Measurements from ENCODE around the gene PIKFYVE. TPM values are rescaled to one million over a fixed set of nuclear protein-coding genes. Genes with fewer than 3 reads are reported as not detected.

PIKFYVE gene
- total and polyA plus RNA-seq, 10 of the 15 experiments (the other 5 are each of a cell fraction or from before 2014, with no cell fraction given) = 5.2 to 41.7 (median 19.6) TPM

DNA sequence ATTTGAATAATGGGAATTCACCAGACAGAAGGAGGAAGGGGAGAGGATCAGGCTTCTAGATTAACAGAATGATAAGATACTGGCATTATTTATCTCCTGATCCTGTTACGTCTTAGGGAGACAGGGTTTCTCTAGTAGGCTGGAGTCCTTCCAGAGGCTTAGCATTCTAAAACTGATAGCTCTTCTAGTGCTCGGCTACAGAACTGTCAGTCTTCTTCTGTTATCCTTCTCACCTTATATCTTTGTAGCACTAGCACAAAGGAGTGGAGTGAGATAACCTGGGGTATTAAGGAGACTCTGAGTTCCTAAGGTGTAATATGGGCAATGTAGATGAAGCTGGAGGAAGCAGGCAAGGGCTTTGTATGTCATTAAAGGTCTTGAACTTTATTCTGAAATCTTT lies 52.1 kb downstream of the PIKFYVE start (continued):
- TF ChIP-seq, protein P1, sequence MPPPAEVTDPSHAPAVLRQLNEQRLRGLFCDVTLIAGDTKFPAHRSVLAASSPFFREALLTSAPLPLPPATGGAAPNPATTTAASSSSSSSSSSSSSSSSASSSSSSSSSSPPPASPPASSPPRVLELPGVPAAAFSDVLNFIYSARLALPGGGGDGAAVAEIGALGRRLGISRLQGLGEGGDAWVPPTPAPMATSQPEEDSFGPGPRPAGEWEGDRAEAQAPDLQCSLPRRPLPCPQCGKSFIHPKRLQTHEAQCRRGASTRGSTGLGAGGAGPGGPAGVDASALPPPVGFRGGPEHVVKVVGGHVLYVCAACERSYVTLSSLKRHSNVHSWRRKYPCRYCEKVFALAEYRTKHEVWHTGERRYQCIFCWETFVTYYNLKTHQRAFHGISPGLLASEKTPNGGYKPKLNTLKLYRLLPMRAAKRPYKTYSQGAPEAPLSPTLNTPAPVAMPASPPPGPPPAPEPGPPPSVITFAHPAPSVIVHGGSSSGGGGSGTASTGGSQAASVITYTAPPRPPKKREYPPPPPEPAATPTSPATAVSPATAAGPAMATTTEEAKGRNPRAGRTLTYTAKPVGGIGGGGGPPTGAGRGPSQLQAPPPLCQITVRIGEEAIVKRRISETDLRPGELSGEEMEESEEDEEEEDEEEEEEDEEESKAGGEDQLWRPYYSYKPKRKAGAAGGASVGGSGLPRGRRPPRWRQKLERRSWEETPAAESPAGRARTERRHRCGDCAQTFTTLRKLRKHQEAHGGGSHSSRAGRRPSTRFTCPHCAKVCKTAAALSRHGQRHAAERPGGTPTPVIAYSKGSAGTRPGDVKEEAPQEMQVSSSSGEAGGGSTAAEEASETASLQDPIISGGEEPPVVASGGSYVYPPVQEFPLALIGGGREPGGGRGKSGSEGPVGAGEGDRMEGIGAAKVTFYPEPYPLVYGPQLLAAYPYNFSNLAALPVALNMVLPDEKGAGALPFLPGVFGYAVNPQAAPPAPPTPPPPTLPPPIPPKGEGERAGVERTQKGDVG (CRISPR knock-in tag; IDR thresholded peaks at IDR 0.05) = no peak
- TF ChIP-seq TCF12 (IDR thresholded peaks at IDR 0.05; ENCODE audit: low read depth, low read length) (no peak), EGR1 (IDR thresholded peaks at IDR 0.05; ENCODE audit: borderline replicate concordance in 1 of 2, low read depth in 2 of 2, low read length in 2 of 2) (no peak), ZNF207 (IDR thresholded peaks at IDR 0.05; ENCODE audit: borderline replicate concordance) (no peak), POU2F2 (IDR thresholded peaks at IDR 0.05; ENCODE audit: borderline replicate concordance, low read depth, low read length) (no peak)
- TF ChIP-seq, protein P2, sequence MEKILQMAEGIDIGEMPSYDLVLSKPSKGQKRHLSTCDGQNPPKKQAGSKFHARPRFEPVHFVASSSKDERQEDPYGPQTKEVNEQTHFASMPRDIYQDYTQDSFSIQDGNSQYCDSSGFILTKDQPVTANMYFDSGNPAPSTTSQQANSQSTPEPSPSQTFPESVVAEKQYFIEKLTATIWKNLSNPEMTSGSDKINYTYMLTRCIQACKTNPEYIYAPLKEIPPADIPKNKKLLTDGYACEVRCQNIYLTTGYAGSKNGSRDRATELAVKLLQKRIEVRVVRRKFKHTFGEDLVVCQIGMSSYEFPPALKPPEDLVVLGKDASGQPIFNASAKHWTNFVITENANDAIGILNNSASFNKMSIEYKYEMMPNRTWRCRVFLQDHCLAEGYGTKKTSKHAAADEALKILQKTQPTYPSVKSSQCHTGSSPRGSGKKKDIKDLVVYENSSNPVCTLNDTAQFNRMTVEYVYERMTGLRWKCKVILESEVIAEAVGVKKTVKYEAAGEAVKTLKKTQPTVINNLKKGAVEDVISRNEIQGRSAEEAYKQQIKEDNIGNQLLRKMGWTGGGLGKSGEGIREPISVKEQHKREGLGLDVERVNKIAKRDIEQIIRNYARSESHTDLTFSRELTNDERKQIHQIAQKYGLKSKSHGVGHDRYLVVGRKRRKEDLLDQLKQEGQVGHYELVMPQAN (conservative IDR thresholded peaks at IDR 0.05) = no peak

DNA sequence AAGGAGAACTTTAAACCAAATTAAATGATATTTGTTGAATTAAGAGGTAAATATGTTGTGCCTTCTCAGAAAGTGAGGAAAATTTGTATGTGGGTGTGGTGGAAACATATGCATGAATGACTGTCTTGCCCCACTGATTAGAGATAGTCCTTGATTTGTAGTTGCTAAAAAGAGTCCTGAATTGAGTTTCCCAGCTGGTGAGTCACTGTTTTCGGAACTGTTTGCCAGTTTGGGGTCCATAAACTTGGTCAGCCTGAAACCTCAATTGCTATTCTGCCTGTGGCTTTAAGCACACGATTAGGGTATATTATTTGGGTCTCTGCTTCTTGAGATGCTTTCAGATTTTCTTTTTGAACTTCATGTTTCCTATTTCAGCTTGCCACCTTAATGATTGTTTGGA lies 53.3 kb downstream of the PIKFYVE start:
- H3K4me3 ChIP-seq = no peak overlapping the region
- BruUV-seq (replicated peaks) = no TSS peak
- H4K20me1 ChIP-seq (ENCODE audit: control insufficient read depth, insufficient read depth) = no peaks in the 10 kb centered on the region
- no peak overlapping the region for H2AFZ ChIP-seq (ENCODE audit: control insufficient read depth, low read depth, low read length)
- ChIA-PET SMC1A (ENCODE audit: uncharacterized antibody, unreplicated experiment) (interaction anchor here (1.1 to 4.0 kb wide), 7 partner anchors 7 to 144 kb away, joined by 4 to 32 read pairs (median 8); no protein-coding TSS in a partner anchor), CTCF (interaction anchor here (1.5 to 5.6 kb wide), 4 partner anchors 11 to 65 kb away, joined by 3 to 36 read pairs (median 9); partner anchors contain the start of genes IDH1 and PIKFYVE), POLR2A (interaction anchor here (0.6 to 3.9 kb wide), 3 partner anchors 8 to 53 kb away, joined by 3 to 23 read pairs (median 6); partner anchors contain the start of gene PIKFYVE), RAD21 (ENCODE audit: unreplicated experiment) (interaction anchor here (1.1 to 4.1 kb wide), 2 partner anchors 53 to 65 kb away, joined by 4 to 35 read pairs; partner anchors contain the start of genes IDH1 and PIKFYVE)
- H3K4me2 ChIP-seq (ENCODE audit: control insufficient read depth, insufficient read depth) = peak overlapping the region; percentile 62
- no peaks in the 10 kb centered on the region for H3K27me3 ChIP-seq (replicated peaks in 1 of 2; ENCODE audit: control insufficient read depth in 2 of 2, insufficient read depth in 2 of 2, low read length in 1 of 2)
- no peak overlapping the region for H3K9ac ChIP-seq (ENCODE audit: control insufficient read depth, insufficient read depth, low read length)
- no peaks in the 10 kb centered on the region; the same call in 2 of the 3 replicates for H3K9me3 ChIP-seq (replicated peaks; ENCODE audit: control insufficient read depth, insufficient read depth, low read length)
- H3K36me3 ChIP-seq (ENCODE audit: control insufficient read depth in 2 of 2, insufficient read depth in 2 of 2, low read length in 1 of 2) = peaks cover 0 to 8% of the 10 kb centered on the region in 2 experiments; a peak in 2 of 4 replicates
- no peaks in the 10 kb centered on the region for H3K79me2 ChIP-seq (ENCODE audit: control insufficient read depth, insufficient read depth, low read length)
- intact Hi-C loops (cut with micrococcal nuclease; ENCODE audit: unreplicated experiment) (no loop called here), in situ Hi-C loops (cut with MboI) (no loop called here)
- no peak overlapping the region for H3K27ac ChIP-seq (ENCODE audit: control insufficient read depth, insufficient read depth)
- ATAC-seq = peak; percentile 58
- peaks cover 26% of the 10 kb centered on the region for H3K4me1 ChIP-seq (ENCODE audit: control insufficient read depth, insufficient read depth, low read length)
- DNase-seq (ENCODE audit: low read depth, low spot score) = peak; percentile 55
- 3% methylated on average over 2 of the region's 2 CpGs for WGBS (ENCODE audit: insufficient coverage, insufficient replicate concordance, low lambda C conversion rate, missing lambda C conversion rate)
- no peak for FAIRE-seq
- no peak for TF ChIP-seq KLF5 (IDR thresholded peaks at IDR 0.05; ENCODE audit: partially characterized antibody)
- 0 out of 2 replicates have a peak, but pooled peaks have one; percentile 28 for TF ChIP-seq MEF2A (IDR thresholded peaks at IDR 0.05; ENCODE audit: insufficient read depth, low read depth, low read length)
- TF ChIP-seq SMAD5 (IDR thresholded peaks at IDR 0.05; ENCODE audit: low read depth) = no peak
- TF ChIP-seq, protein P3, sequence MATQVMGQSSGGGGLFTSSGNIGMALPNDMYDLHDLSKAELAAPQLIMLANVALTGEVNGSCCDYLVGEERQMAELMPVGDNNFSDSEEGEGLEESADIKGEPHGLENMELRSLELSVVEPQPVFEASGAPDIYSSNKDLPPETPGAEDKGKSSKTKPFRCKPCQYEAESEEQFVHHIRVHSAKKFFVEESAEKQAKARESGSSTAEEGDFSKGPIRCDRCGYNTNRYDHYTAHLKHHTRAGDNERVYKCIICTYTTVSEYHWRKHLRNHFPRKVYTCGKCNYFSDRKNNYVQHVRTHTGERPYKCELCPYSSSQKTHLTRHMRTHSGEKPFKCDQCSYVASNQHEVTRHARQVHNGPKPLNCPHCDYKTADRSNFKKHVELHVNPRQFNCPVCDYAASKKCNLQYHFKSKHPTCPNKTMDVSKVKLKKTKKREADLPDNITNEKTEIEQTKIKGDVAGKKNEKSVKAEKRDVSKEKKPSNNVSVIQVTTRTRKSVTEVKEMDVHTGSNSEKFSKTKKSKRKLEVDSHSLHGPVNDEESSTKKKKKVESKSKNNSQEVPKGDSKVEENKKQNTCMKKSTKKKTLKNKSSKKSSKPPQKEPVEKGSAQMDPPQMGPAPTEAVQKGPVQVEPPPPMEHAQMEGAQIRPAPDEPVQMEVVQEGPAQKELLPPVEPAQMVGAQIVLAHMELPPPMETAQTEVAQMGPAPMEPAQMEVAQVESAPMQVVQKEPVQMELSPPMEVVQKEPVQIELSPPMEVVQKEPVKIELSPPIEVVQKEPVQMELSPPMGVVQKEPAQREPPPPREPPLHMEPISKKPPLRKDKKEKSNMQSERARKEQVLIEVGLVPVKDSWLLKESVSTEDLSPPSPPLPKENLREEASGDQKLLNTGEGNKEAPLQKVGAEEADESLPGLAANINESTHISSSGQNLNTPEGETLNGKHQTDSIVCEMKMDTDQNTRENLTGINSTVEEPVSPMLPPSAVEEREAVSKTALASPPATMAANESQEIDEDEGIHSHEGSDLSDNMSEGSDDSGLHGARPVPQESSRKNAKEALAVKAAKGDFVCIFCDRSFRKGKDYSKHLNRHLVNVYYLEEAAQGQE (IDR thresholded peaks at IDR 0.05; ENCODE audit: low read depth, low read length) = no peak
- no peak for TF ChIP-seq ESRRA (IDR thresholded peaks at IDR 0.05; ENCODE audit: low read length)
- no peak for TF ChIP-seq SMC3 (IDR thresholded peaks at IDR 0.05; ENCODE audit: borderline replicate concordance, low read length)
- peak; percentile 30; the same call in 1 of the 2 replicates for TF ChIP-seq MTA2 (IDR thresholded peaks at IDR 0.05; ENCODE audit: low read depth)
- no peak for TF ChIP-seq NFYB (IDR thresholded peaks at IDR 0.05; ENCODE audit: insufficient read depth, low read depth, low read length)

Measured in GM12878 (cell line).